HG03378 (cell line): ENCODE data around the gene SOST.

Source experiments
- ATAC-seq: cut with Tn5 transposase; IDR thresholded peaks from one replicate; pipeline ENCODE4 v1.9.1; 2021; ENCODE audit warnings: mild to moderate bottlenecking, moderate library complexity; ENCODE audit not compliant: unreplicated experiment

The SOST gene

DNA sequence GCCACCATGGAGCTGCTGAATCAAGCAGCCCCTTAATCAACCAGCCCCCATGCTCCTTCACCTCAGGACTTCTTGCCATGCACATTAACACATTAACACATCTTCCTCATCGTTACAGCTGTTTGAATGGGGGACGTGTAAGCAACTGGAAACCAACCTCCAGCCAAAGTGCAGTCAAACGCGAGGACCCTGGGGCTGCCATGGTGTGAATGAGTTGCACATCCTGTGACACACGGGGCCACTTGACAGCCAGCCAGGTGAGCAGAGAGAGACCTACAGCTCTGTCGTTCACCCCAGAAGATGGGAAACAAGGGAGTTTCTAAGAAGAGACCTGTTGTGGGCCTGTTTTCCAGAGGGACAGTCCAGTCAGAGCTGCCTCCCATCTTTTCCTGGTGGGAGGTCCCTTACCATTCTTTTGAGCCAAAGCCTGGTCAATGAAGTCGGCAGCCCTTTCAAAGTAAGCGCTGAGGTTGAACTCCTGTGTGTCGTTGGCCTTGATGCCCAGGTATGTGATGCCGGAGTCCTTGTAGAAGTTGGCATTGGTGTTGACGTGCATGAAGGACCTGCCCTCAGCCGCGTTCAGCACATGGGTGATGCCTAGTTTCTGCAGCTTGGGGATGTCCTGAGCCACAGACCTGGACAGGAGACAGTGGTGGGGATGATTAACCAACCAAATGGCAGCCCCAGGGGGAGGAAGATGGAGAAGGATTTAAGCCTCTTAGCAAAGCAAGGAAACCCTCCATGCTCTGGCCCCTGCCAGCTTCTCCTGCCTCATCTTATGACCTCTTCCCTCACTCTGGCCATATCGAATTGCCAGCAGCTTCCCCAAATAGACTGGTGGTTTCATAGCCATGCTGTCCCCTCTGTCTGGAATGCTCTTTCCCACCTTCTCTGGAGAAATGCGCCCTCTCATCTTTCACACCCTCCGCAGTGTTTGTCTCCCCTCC, 16.0 kb upstream of the SOST start:
- no peak for ATAC-seq

DNA sequence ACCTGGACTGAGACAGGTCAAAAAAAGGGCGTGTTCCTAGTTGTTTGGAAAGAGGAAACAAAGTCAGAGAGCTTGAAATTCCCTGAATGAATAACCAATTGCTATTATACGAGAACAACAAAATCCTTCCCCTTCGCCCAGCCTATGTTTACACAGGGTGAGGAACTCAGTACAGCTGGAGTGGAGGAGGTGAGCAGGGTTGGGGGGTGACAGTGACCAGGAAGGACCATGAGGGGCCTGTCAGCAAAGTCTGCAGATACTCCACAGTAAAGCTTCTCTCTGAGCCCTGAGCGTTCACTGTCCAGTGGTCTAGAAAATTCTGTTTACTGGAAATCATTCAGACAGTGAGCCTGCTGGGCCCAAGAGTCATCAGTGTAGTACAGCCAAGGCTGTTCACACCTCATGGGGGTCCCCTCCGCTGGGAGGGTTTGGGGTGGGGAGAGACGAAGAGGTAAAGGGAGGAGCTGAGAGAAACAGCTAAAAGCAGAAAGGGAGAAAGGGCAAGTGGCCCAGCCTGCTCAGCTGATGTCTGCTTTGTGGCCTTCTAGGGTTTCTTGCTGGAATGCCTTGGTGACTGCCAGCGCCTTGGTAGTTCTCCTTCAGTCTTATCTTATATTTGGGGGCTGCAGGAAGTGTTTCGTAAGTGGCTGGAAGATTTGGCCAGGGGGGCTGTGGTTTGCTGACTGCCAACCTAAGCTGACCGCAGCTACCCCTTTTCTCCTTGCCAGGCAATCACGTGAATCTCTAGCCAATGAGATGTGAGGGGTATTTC, 14.5 kb upstream of the SOST start:
- ATAC-seq, result no peak

DNA sequence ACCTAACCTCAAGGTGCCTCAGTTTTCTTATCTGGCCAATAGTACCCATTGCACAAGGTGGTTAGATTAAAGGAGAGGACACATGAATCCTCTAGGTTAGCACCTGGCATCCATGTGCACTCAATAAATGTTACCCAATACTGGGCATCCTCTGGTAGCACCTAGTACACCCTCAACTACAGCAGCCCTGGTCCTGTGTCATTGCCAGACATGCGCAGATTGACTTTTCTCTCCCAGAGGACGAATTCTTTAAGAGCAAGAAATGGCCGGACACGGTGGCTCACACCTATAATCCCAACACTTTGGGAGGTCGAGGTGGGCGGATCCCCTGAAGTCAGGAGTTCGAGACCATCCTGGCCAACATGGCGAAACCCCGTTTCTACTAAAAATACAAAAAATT, 12.9 kb upstream of the SOST start:
- no peak for ATAC-seq

DNA sequence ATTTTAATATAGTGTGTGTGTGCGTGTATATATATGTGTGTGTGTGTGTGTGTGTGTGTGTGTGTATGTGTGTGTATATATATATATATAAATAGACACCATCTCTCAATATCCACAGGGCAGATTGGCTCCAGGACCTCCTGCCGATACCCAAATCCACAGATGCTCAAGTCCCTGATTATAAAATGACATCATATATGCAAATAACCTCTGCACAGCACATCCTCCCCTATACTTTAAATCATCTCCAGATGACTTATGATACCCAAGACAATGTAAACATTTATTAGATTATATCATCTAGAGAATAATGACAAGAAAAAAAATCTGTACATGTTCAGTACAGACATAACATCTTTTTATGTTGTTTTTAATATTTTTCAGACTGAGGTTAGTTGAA, 12.4 kb upstream of the SOST start:
- ATAC-seq, result no peak

DNA sequence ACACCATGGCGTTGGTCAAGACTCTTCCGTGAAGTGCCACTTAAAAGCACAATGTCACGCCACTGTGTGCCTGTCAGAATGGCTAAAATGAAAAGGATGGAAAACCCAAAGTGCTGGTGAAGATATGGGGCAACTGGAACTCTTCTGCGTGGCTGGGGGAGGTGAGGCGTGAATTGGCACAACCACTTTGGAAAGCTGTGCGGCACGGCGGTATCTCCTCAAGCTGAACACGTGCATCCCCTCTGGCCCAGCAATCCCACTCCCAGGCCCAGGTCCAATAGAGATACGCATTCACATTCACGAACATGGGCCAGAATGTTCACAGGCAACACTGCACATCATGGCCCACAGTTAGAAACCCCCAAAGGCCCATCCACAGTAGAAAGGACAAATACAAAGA, 11.3 kb upstream of the SOST start:
- ATAC-seq, result no peak

DNA sequence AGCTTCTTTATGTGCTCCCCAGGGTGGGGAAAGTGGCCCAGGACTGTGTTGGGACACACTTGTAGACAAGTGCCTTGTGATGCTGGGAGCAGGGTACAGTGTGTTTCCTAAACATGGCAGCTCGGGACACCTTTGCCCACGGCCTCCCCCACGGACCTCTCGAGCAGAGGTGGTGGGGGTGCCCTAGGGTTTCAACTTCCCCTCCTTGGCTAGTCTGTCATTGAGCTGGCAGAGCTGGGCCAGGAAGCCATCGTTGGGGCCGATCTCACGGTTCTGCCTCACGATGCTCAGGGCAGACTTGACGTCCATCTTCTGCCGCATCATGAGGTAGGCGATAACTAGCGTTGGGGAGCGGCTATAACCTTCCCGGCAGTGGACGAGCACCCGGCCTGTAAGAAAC, 10.8 kb upstream of the SOST start:
- ATAC-seq, result no peak

DNA sequence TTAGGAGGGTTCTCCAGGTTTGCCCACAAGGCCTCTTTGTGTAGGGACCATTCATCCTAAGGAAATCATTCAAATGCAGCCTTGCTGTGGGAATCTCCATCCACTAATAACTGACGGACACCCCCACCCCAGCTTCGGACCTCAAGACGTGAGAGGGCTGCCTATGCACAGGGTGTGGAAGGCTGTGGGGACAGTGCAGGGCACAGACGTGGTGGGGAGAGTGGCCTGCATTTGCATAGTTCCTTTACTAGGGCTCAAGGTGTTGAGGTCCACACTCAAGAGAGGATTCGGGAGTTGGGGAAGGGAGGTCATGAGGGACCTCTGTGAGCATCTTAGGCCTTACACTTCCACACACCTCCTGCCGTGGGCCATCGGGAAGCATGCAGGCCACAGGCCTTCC, 10.4 kb upstream of the SOST start:
- no peak for ATAC-seq

DNA sequence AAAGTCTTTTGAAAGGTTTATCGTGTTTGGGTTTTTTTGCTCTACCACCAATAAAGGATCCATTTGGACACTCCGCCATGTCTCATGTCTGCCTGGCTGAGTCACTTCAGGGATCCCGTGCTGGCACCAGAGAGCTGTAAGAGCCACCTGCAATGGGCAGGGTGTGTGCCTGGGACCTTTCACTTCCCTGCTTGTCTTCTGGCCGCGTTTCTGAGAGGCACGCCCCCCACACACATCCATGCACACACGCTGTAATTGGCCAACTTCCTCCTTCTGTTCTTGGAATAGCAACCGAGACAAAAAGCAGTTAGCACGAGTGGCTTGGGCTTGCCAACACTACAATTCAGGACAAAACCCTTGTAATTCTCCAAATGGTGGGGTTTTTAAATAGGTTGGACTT, 9.8 kb upstream of the SOST start:
- no peak for ATAC-seq

DNA sequence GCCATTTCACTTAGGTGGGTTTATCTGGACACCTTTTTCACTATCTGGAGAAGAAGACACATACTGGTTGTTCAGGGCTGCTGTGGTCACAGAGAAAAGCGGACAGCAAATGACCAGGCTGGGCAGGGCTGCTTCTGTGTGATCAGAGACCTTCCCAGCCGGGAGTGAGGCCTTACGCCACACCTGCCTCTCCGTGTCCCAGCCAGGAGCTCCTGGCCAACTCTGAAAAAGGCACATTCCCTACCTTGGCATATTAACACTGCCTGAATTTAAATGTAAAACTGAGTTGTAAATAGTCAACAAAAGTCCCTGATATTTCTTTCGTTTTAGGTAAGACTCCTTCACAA, 9.1 kb upstream of the SOST start:
- no peak for ATAC-seq

DNA sequence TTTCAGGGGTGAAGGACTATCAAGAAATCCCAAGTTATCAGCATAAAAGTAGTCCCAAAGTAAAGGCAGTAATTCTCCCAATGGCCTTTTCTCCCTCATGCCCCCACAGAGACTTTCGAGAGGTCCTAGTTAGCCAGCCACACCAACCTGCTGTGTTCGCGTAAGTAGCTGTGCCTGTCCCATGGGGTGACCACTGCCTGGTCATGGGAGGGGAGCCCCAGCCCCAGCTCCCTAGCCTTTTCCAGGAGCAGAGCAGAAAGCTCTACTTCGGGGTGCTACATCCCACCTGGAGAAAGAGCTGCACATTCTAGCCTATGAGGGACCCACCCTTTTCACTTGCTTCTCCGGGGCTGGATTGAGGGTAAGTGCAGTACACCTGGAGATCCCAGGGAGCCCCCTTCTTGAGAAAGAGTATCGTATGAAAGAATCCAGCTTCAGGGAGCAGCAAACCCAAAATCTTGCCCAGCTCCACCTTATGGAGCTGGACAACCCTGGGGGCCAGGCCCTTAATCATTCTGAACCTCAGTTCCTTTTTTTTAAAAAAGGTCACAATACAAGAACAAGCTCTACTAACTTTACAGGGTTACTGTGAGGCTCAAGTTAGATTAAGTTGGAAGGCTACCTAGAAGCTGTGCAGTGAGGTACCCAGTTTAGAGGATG, 8.6 kb upstream of the SOST start:
- no peak for ATAC-seq

DNA sequence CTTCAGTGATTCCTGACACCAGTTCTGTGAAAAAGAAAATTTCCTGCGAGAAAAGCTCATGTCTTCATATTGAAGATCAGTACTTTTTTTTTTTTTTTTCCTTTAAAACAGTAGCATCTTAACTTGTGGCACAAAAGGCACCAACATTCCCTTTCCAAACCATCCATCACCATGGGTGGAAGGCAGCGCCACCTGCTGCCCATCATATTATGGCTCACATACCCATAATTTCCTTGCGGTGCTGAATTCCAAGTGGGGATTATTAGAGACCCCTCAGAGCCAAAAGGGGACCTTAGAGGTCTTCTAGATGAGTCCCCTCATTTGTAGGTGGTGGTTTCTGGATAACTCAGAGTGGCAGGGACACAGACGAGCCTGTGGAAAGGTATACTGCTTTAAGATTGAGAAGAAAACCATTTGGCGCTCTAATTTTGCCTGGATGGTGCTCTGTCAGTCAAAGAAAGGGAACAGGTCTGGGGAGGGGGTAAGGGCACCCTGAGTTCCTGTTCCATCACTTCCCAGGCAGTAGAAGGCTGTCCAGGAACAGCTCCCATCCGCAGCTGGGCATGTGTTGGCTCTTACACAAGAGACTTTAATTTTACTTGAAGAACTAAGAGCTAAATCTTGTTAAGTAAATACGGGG, 7.9 kb upstream of the SOST start:
- ATAC-seq, result no peak

DNA sequence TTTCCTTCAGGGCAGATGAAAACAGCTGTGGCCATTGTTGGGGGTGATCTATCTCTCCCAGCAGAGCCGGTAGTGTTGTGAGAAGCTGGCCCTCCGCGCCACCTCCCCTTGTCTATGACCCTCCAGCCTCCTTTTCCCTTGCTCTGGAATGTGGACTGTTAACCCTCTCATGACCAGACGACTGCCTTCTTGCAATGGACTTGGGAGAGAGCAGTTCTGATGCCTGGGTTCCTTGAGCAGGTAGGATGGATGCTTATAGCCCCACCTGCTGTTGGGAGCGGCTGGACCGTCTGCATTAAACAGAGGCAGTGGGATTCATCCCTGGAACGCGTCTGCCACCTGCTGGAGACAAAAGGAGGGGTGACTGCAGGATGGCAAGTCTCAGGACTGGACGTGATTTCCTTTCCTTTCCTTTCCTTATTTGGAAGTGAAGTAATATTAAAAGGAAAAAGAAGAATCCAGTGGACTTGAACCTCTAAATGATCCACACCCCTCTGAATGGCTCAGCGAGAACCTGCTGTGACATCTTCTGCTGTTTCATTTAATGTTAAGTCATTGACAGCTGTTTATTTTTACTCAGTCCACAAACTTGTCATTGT, 1.8 kb upstream of the SOST start:
- peak; percentile 64 for ATAC-seq

DNA sequence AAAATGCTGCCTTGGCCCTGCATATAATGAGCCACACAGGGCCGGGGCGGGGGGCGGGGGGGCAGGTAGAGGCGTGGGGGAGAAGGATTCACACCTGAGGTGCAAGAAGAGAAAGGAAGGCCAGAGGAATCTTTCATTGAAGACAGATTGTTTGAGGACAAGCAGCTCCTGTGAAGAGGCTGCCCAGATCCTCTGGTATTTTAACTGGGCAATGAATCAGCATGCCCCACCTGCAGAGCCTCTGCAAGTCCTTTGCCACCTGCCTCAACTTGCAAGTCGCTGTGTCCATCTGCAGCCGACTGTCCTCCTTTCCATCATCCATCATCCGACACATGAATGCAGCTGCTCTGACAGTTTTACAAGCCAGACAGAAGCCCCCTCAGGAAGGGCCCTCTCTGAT, 1.2 kb upstream of the SOST start:
- ATAC-seq, result no peak

DNA sequence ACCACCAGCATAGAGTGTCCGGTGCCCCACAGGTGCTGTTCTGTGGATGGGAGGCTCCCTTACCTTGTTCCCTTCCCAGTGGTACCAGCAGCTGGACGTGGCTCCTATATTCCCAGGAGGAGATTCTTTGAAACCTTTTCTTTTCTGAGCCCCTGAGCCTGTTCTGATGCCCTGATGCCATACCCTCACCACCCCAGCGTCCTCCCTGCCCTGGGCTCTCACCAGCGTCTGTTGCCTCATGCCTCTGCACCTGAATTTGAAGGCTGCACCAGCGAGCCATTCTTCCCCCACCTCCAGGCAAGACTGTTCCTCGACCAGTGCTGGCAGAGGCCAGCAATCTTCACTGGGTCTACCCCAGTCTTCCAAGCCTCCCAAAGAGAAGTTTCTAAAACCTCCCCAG, 505 bp downstream of the SOST start:
- ATAC-seq, result no peak

DNA sequence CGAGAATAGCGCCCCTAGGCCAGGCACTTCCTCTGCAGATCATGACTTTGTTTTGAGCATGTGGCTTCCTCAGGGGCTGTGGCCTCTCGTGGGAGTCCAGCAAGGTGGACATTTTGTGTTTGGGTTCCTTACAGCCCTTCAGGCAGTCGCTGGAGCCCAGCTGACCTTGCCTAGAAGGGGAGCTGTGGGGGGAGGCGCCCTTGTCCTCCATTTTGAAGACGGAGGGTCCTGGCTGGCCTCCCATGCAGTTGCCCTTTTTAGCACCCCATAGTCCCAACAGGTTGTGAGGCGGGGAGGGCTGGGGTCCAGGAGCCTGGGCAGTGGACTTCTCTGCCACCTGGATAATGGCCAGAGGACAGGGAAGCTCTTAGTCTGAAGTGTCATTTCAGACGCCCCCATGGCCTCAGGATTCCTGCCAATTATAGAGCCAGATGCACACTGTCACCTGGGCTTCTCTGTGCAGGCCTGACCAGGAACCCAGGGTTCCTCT, 1.4 kb downstream of the SOST start:
- ATAC-seq, result no peak

DNA sequence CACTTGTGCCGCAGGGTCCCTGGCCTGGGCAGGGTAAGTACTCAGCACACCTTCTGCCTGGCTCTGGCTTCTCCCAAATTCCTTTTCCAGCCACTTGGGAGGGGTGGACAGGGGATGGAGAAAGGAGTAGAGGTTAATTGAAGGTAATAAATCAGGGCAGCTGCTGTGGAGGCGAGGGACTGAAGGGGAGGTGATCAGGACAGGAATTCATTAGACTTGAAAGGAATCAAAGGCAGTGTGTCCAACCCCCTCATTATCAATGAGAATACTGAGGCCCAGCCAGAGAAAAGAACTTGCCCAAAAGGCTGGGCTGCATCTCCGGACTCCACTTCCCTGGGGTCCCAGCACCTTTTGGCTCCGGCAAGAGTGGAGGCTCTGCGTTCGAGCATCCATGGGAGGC, 2.4 kb downstream of the SOST start:
- ATAC-seq, result no peak

DNA sequence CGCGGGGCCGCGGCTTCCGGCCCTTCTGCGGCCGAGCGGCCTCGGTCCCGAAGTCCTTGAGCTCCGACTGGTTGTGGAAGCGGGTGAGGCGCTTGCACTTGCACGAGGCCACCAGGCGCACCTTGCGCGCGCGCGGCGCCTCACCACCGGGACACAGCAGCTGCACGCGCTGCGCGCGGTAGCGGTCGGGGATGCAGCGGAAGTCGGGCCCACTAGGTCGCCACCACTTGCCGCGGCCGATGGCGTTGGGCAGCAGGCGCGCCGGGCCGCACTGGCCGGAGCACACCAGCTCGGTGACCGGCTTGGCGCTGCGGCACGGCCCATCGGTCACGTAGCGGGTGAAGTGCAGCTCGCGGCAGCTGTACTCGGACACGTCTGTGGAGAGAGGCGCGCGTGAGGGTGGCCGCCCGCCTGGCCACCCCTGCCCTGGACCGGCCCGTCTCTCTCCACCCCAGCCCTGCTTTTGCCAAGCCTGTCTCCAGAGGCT, 3.2 kb downstream of the SOST start:
- ATAC-seq, result no peak

DNA sequence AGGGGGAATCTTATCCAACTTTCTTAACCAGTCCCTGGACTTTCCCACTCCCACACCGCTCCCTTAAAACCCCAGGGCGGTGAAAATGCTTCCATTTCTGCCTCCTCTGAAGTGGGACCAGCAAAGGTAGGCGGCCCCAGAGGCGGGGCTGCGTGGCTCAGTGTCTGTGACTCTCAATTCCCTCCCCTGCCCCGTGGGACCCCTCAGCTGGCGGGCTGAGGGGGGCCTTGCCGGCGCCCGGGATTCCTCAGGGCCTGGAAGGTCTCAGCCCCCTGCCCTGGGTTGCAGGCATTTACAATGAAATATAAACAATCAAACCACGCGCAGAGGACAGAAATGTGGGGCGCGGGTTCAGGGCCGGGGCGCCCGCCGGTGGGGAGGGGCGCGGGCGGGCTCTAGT, 3.6 kb downstream of the SOST start:
- no peak for ATAC-seq

DNA sequence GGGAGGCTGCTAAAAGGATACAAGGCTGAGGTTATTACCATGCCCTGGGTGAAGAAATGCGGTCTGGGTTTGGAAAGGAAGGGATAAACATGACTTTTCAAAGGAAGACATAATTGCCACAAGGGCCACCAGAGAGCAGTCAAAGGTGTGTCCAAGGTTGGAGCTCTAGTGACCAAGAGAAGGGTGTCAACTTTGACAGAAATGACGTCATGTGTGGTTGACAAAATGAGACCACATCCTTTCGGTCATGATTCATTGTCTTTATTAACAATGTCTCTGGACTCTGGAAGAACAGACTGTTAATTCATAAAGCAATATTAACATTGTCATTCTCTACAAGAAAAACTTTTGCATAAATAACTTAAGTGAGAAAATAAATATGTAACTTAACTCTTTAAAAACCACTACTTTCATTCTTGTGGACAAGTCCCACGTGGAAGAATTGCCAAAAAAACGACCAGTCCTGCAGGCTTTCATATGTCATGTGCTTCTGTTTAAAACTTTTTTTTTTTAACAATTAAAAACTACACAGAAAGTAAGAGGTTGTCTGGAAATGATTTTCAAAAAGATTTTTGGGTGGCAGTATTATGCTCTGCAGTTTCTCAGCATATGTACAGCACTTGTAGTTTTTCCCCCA, 5.0 kb downstream of the SOST start:
- no peak for ATAC-seq

DNA sequence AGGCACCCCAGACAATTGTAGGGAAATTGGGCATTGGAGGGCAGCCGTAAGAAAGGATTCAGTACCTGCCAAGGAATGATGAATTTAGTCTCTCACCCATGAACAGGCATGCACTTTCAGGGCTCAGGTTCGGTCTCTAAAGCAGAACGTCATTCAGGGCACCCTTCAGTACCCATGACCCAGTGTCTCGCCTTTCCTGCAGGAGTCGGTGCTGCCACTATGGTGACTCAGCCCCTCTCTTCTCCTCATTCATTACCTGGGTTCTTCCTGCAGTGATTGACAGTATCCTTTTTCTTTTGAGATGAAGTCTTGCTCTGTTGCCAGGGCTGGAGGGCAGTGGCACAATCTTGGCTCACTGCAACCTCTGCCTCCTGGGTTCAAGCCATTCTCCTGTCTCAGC, 8.4 kb downstream of the SOST start:
- no peak for ATAC-seq
